GM23338 (cell line): Measurements from ENCODE around the gene PARD3. TPM values are rescaled to one million over a fixed set of nuclear protein-coding genes. Genes with fewer than 3 reads are reported as not detected.

Source experiments
- JUNB ChIP-seq: IDR thresholded peaks from one replicate; pipeline ENCODE4 v1.6.1; 2016; ENCODE audit warnings: antibody characterized with exemption; ENCODE audit not compliant: unreplicated experiment
- NANOG ChIP-seq: IDR thresholded peaks from 2 replicates; pipeline ENCODE4 v1.6.1; 2016; ENCODE audit warnings: antibody characterized with exemption, borderline replicate concordance
- STAT1 ChIP-seq: IDR thresholded peaks from one replicate; pipeline ENCODE4 v1.6.1; 2016; ENCODE audit warnings: antibody characterized with exemption; ENCODE audit not compliant: unreplicated experiment
- ZNF331 ChIP-seq: fragments of 250-450 bp; sonication (Bioruptor Pico); IDR thresholded peaks from 2 replicates; pipeline ENCODE4 v1.5.0; 2020; ENCODE audit warnings: low read depth, mild to moderate bottlenecking, moderate library complexity
- ZNF462 ChIP-seq: fragments of 250-450 bp; sonication (Bioruptor Pico); IDR thresholded peaks from 2 replicates; pipeline ENCODE4 v1.5.0; 2020; ENCODE audit warnings: mild to moderate bottlenecking, moderate library complexity
- polyA plus RNA-seq: library from polyadenylated mRNA; unstranded; fragments of >200 nt; fragmentation: Nextera tagmentation; extraction: Ambion mirVana; gene quantifications from 2 replicates; pipeline ENCODE4 v1.2.1, GENCODE V29; 2016
- total RNA-seq: library from RNA; depleted of rRNA; stranded (reverse); fragments of >200 nt; shearing (Covaris generic); gene quantifications from 2 replicates; pipeline ENCODE4 v1.2.3, GENCODE V29; 2014
- TF ChIP-seq, protein P1 (sequence below): IDR thresholded peaks from one replicate; pipeline ENCODE4 v1.6.1; 2018; ENCODE audit warnings: antibody characterized with exemption; ENCODE audit not compliant: unreplicated experiment

Gene PARD3
- total and polyA plus RNA-seq, 2 experiments from 2014 or later = 30.2 to 51.4 TPM

DNA sequence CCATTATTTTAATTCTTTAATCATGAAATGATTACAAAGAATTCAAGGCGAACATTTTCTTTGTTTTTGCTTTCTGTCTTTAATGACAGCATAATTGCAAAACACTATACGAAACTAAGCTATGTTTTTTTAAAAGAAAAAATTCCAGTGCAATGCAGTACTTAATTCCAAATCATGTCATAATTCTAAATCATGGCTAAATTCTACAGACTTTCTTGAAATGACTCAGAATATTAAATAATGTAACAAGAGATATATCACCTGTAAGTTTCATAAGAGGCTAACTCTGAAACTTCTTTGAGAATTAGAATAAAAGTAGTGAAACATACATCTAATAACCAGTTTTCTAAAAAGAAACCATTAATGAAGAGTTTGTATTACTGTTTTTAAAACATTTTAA is 671.6 kb downstream of the PARD3 start (continued):
- TF ChIP-seq ZNF462 (CRISPR knock-in tag) (no peak), STAT1 (no peak), ZNF331 (CRISPR knock-in tag) (no peak), NANOG (no peak), JUNB (no peak)
- TF ChIP-seq, protein P1, sequence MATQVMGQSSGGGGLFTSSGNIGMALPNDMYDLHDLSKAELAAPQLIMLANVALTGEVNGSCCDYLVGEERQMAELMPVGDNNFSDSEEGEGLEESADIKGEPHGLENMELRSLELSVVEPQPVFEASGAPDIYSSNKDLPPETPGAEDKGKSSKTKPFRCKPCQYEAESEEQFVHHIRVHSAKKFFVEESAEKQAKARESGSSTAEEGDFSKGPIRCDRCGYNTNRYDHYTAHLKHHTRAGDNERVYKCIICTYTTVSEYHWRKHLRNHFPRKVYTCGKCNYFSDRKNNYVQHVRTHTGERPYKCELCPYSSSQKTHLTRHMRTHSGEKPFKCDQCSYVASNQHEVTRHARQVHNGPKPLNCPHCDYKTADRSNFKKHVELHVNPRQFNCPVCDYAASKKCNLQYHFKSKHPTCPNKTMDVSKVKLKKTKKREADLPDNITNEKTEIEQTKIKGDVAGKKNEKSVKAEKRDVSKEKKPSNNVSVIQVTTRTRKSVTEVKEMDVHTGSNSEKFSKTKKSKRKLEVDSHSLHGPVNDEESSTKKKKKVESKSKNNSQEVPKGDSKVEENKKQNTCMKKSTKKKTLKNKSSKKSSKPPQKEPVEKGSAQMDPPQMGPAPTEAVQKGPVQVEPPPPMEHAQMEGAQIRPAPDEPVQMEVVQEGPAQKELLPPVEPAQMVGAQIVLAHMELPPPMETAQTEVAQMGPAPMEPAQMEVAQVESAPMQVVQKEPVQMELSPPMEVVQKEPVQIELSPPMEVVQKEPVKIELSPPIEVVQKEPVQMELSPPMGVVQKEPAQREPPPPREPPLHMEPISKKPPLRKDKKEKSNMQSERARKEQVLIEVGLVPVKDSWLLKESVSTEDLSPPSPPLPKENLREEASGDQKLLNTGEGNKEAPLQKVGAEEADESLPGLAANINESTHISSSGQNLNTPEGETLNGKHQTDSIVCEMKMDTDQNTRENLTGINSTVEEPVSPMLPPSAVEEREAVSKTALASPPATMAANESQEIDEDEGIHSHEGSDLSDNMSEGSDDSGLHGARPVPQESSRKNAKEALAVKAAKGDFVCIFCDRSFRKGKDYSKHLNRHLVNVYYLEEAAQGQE = no peak
